Esophagus squamous epithelium (tissue), 5 donors: ENCODE data around the gene PAAF1. TPM values are rescaled to one million over a fixed set of nuclear protein-coding genes. Genes with fewer than 3 reads are reported as not detected.

Experiments
- DNase-seq: peaks from one replicate; lab custom pipeline; 2025; lab: John Stamatoyannopoulos, UW
- H3K27ac ChIP-seq, 4 donors: fragments of 200-600 bp; sonication (generic); one replicate each; pipeline ENCODE4 v1.5.1; 2016 to 2019; ENCODE audit warnings: mild to moderate bottlenecking in 1 of 4
- H3K27me3 ChIP-seq, 4 donors: fragments of 200-600 bp; sonication (generic); 1 replicate in 3 of 4; 2 replicates in 1 of 4; pipeline versions ENCODE4 v1.5.1 to v1.6.0; 2017 to 2021; ENCODE audit warnings: antibody characterized with exemption in 1 of 4
- H3K36me3 ChIP-seq, 3 donors: fragments of 200-600 bp; sonication (generic); one replicate each; pipeline ENCODE4 v1.5.1; 2016 to 2019
- H3K4me1 ChIP-seq, 3 donors: fragments of 200-600 bp; sonication (generic); one replicate each; pipeline ENCODE4 v1.5.1; 2017 to 2019
- H3K4me3 ChIP-seq, 4 donors: fragments of 200-600 bp; sonication (generic); 1 replicate in 3 of 4; 2 replicates in 1 of 4; pipeline ENCODE4 v1.5.1; 2016 to 2019; ENCODE audit warnings: mild to moderate bottlenecking in 2 of 4, moderate library complexity in 1 of 4
- H3K9me3 ChIP-seq, 3 donors: fragments of 200-600 bp; sonication (generic); one replicate each; pipeline ENCODE4 v1.5.1; 2016 to 2019
- POLR2A ChIP-seq, 4 donors: fragments of 450-650 bp; IDR thresholded peaks; one replicate each; pipeline ENCODE4 v1.6.1; 2017; ENCODE audit warnings: antibody characterized with exemption in 4 of 4, mild to moderate bottlenecking in 4 of 4, moderate library complexity in 3 of 4
- WGBS, 2 donors: methylation state at CpG; one replicate each; pipeline ENCODE4 v1.1.5; 2018; 5-methylcytosine and 5-hydroxymethylcytosine counted together
- intact Hi-C: fragments of 100-400 bp; cut with DNase I; formaldehyde crosslinking; loops from one replicate; pipeline ENCODE4 v1.15.0; 2022
- total RNA-seq, 4 donors: library from RNA; depleted of rRNA; stranded (reverse); fragments of >200 nt; gene quantifications; one replicate each; pipeline ENCODE4 v1.1.0, GENCODE V29; 2016
- TF ChIP-seq, protein P1 (sequence below), 6 experiments: fragments of 450-650 bp in 4 of 6; fragments of 200-600 bp in 2 of 6; sonication (generic) in 2 of 6; IDR thresholded peaks; one replicate each; pipeline ENCODE4 v1.5.1; 2016 to 2019; ENCODE audit warnings: antibody characterized with exemption in 6 of 6, mild to moderate bottlenecking in 4 of 6, moderate library complexity in 4 of 6
- donor health status: DM: yes; HTN: yes; CAD: no.

PAAF1 gene
- total RNA-seq, 4 donors from 2014 or later = 4.3 to 10.9 (median 8.3) TPM

GRCh38 chr11:73961321-73961720, 84.5 kb downstream of the PAAF1 start:
- WGBS, 2 donors = 63 to 79% methylated on average over 1 to 2 of the region's 4 CpGs
- Histone ChIP-seq H3K4me3 (no peak overlapping the region), H3K36me3 (no peaks in the 10 kb centered on the region), H3K27ac (no peak overlapping the region), H3K4me1 (peaks cover 3 to 17% (median 5%) of the 10 kb centered on the region in 3 donors), H3K27me3 (peaks cover 0 to 33% (median 0%) of the 10 kb centered on the region in 4 donors), H3K9me3 (no peaks in the 10 kb centered on the region)
- TF ChIP-seq, protein P1, sequence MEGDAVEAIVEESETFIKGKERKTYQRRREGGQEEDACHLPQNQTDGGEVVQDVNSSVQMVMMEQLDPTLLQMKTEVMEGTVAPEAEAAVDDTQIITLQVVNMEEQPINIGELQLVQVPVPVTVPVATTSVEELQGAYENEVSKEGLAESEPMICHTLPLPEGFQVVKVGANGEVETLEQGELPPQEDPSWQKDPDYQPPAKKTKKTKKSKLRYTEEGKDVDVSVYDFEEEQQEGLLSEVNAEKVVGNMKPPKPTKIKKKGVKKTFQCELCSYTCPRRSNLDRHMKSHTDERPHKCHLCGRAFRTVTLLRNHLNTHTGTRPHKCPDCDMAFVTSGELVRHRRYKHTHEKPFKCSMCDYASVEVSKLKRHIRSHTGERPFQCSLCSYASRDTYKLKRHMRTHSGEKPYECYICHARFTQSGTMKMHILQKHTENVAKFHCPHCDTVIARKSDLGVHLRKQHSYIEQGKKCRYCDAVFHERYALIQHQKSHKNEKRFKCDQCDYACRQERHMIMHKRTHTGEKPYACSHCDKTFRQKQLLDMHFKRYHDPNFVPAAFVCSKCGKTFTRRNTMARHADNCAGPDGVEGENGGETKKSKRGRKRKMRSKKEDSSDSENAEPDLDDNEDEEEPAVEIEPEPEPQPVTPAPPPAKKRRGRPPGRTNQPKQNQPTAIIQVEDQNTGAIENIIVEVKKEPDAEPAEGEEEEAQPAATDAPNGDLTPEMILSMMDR (IDR thresholded peaks at IDR 0.05) = no peak
- no peak for TF ChIP-seq POLR2A (IDR thresholded peaks at IDR 0.05)
- DNase-seq = no peak
- intact Hi-C loops = loop anchor here (10.0 kb wide), 1 partner anchor 133 kb away; no protein-coding TSS in a partner anchor

- no peak for DNase-seq
- Histone ChIP-seq H3K4me1 (peaks cover 3 to 14% (median 5%) of the 10 kb centered on the region in 3 donors), H3K36me3 (no peaks in the 10 kb centered on the region), H3K4me3 (no peak overlapping the region), H3K27ac (no peak overlapping the region), H3K9me3 (no peaks in the 10 kb centered on the region), H3K27me3 (peaks cover 0 to 28% (median 0%) of the 10 kb centered on the region in 4 donors)
- 73 to 74% methylated on average over 7 of the region's 7 CpGs for WGBS, 2 donors
- intact Hi-C loops = loop anchor here (10.0 kb wide), 1 partner anchor 133 kb away; no protein-coding TSS in a partner anchor
- TF ChIP-seq, protein P1 (IDR thresholded peaks at IDR 0.05) = no peak
- no peak for TF ChIP-seq POLR2A (IDR thresholded peaks at IDR 0.05)
Measured at GRCh38 chr11:73962101-73962705, 85.4 kb downstream of the PAAF1 start.

GRCh38 chr11:73963861-73964260, 87.1 kb downstream of the PAAF1 start:
- Histone ChIP-seq H3K9me3 (no peaks in the 10 kb centered on the region), H3K27ac (no peak overlapping the region), H3K27me3 (peaks cover 0 to 12% (median 0%) of the 10 kb centered on the region in 4 donors), H3K4me3 (no peak overlapping the region), H3K36me3 (no peaks in the 10 kb centered on the region), H3K4me1 (peaks cover 3 to 14% (median 5%) of the 10 kb centered on the region in 3 donors)
- WGBS, 2 donors = 67 to 74% methylated on average over 6 to 8 of the region's 8 CpGs
- TF ChIP-seq POLR2A (IDR thresholded peaks at IDR 0.05) = no peak
- TF ChIP-seq, protein P1 (IDR thresholded peaks at IDR 0.05) = no peak
- intact Hi-C loops = loop anchor here (10.0 kb wide), 1 partner anchor 131 kb away; no protein-coding TSS in a partner anchor
- DNase-seq = no peak

DNA sequence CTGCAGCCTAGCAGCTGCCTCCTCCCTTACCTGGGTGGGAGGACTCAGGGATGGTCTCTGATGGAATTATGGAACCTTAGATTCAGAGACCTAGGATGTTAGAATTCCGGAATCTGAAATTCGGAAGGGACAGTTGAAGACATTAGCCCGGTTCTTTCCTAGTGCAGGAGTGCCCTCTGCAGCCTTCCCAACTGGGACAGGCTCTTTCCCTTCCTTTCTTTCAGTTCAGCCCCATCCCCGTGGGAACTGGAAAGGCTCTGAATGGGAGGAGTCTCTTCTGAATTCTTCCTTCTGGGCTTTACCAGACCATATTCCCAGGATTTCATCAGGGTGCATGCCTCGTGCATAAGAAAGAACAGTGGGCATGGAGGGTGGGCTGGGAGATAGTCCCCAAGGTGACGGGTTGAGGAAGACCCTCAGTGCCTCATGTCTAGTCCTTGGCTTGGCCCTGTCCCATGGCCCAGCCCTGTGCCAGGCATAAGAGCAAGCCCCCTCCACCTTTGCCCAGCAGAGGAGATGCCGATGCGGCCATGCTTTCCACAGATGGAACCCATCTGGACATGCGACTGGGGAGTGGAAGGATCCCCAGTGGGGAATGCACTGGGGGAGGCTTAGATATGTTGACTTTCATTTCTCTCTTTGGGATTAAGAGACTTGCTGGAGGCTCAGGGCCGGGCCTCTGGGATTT, 88.4 kb downstream of the PAAF1 start:
- Histone ChIP-seq H3K4me1 (peaks cover 3 to 14% (median 5%) of the 10 kb centered on the region in 3 donors), H3K36me3 (no peaks in the 10 kb centered on the region), H3K4me3 (no peak overlapping the region), H3K9me3 (no peaks in the 10 kb centered on the region), H3K27me3 (peaks cover 0 to 12% (median 0%) of the 10 kb centered on the region in 4 donors), H3K27ac (no peak overlapping the region)
- WGBS, 2 donors = 42 to 68% methylated on average over 3 to 7 of the region's 10 CpGs
- intact Hi-C loops = loop anchor here (10.0 kb wide), 1 partner anchor 130 kb away; no protein-coding TSS in a partner anchor
- TF ChIP-seq, protein P1 (IDR thresholded peaks at IDR 0.05) = no peak
- TF ChIP-seq POLR2A (IDR thresholded peaks at IDR 0.05) = no peak
- no peak for DNase-seq

GRCh38 chr11:73965764-73966121, 88.9 kb downstream of the PAAF1 start:
- Histone ChIP-seq H3K4me3 (no peak overlapping the region), H3K27me3 (peaks cover 0 to 12% (median 0%) of the 10 kb centered on the region in 4 donors), H3K36me3 (no peaks in the 10 kb centered on the region), H3K4me1 (peaks cover 3 to 14% (median 5%) of the 10 kb centered on the region in 3 donors), H3K27ac (no peak overlapping the region), H3K9me3 (no peaks in the 10 kb centered on the region)
- WGBS, 2 donors = 43 to 44% methylated on average over 1 to 2 of the region's 2 CpGs
- DNase-seq = no peak
- intact Hi-C loops = loop anchor here (10.0 kb wide), 1 partner anchor 129 kb away; no protein-coding TSS in a partner anchor
- TF ChIP-seq POLR2A (IDR thresholded peaks at IDR 0.05) = no peak
- TF ChIP-seq, protein P1 (IDR thresholded peaks at IDR 0.05) = no peak
